Ureter (tissue), 1 donor: Measurements from ENCODE around the gene ABCB10. TPM values are rescaled to one million over a fixed set of nuclear protein-coding genes. Genes with fewer than 3 reads are reported as not detected.
"Not testable (repeated sequence)": the region's sequence is repeated elsewhere in the genome, so short reads cannot be mapped to it uniquely, and the experiment has no call there.

Source experiments
- DNase-seq: peaks from one replicate; pipeline ENCODE4 v3.0.0-alpha.2; 2020; ENCODE audit warnings: low spot score
- total RNA-seq: library from RNA; stranded (reverse); gene quantifications from one replicate; pipeline ENCODE4 v1.2.4, GENCODE V29; 2023
- donor health status: DM: yes; HTN: yes; CAD: no.

The ABCB10 gene
- total RNA-seq, result 13.7 TPM

DNA sequence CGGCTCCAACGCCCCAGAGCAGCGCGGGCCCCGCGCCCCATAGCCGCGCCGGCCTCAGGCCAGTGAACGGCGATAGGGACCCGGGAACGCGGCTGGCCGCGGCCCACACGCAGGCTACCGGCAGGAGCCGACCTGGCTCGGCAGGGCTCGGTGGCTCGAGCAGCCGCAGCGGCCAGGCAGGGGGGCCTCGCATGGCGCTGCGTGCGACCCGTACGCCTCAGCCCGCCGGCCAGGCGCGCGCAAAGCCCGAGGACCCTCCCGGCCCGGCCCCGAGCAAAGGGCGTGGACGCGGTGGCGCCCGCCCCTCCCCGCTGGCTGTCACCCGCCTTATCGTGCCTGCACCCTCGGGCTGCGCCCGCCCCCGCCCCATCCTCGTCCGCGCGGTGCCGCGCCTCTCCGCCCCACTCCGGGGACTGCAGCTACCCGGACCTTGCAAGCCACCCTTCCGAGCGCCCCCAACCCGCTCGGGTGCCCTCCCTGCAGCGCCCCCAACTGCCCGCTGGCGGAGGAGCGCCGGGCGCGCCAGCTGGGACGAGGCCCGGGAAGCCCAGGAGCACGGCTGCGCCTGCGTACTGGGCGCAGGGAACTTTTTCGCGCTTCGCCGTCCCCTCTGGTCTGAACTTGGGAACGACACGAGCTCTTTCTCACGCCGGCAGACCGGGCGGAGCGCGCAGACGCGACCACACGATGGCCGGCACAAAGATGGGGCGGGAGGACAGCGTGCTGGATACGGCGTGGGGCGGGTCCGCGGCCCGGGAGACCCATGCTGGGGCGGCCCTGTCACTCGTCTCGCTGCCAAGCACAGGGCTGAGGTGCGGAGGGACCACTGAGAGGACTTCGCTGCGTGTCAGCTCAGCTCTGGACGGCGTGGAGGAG, at the start of gene ABCB10:
Gene ABCB10, minus strand, starts transcription at position 248 of the 876 bp plus-strand sequence. Its CDS starts 55 bp downstream, at position 193.
- peak; percentile 96 for DNase-seq

DNA sequence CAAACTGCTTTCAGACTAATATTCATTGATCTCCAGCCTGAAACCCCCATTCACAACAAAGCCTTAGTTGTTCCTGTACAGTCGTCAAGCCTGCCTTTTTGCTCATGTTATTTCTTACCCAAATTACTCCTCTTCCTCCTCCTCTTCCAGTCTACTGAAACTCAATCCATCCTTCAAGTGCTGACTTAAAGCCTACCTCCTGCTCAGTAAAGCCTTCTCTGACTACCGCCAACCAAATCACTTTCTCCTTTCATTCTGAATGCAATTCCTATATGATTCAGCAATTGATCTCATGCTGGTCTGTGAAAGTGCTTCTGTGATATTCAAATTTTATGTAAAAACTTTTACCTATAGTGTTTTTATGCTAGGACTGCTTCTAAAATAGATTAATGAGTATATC, 48.9 kb upstream of the ABCB10 start:
- no peak for DNase-seq

DNA sequence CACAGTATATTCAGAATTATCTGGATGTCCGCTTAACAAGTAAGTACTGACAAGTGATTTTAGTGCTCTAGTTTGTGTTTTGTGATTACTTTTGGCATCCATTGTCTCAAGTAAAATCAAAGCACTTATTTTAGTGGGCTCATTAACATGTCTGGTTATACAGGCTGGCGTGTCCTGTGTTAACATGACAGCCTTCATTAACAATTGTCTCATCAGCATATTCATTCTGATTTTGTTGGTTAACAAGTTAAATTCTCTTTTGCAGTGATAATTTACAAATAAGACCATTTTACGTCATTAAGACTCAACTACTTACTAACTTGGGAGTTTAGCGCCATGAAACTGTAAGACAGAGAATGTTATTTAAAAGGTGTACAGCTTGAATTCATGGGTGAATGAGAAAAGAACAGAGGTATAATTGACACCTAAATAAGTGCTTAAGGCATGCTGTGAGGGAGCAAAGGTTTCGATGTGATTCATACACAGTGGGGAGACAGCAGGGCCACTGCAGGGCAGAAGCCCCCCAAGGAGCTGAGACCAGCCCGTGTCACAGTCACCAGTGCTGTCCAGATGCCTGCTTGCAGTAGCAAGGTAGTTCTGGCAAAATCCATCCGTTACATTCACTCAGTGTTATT, 45.0 kb upstream of the ABCB10 start:
- DNase-seq, result no peak

DNA sequence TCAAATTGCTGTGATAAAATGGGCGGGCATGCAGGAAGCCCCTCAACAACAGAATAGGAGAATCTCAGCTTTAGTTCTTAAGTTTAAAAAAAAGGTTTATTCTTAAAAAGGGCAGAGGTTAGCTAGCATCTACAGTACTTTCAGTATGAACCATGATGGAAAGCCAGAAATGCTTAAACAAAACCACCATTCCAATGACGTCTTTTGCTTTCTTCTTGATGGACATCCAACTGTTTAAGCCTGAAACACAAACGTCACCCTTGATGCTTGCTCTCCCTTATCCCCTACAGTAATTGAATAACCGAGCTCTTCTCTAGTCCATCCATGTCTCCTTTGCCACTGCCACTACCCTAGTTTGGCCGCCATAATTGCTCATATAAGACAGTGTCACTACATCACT, 41.7 kb upstream of the ABCB10 start:
- DNase-seq, result no peak

DNA sequence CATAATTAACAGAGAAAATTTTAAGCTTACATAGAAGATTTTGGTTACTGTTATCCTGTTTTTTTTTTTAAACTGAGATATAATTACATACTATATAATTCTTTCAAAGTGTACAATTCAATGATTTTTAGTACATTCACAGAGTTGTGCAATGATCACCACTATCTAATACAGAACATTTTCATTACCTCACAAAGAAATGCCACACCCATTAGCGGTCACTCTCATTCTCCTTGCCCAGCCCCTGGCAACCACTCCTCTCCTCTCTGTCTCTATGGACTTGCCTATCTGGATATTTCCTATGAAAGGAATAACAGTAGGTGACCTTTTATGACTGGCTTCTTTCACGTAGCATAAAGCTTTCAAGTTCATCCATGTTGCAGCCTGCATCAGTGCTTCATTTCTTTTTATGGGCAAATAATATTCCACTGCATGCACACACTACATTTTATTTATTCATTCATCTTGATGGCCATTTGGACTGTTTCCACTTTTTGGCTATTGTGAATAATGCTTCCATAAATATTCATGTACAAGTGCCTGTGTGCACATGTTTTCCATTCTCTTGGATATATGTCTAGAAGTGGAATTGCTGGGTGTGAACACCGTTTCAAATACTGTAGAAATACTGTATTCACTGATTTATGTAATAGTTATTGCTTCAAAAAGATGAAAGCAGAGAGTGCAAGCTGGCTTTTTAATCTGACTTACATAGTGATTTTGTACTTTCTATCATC, 40.9 kb upstream of the ABCB10 start:
- DNase-seq, result no peak

DNA sequence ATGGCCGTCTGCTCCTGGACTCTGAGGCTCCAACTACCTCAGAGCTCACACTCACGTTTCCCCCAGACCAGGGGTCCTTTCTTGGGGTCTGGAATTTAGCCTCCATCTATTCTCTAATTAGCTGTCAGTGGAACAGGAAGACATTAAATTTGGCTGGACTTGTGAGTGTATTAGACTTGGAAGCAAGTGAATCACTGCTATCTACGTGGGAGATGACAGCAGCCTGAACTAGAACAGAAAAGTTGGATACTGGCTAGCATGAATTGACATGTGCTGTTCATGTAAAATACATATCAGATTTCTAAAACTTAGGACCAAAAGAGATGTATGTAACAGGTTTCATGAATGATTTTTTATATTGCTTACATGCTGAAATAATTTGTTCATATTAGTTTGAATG, 39.4 kb upstream of the ABCB10 start:
- DNase-seq, result no peak

DNA sequence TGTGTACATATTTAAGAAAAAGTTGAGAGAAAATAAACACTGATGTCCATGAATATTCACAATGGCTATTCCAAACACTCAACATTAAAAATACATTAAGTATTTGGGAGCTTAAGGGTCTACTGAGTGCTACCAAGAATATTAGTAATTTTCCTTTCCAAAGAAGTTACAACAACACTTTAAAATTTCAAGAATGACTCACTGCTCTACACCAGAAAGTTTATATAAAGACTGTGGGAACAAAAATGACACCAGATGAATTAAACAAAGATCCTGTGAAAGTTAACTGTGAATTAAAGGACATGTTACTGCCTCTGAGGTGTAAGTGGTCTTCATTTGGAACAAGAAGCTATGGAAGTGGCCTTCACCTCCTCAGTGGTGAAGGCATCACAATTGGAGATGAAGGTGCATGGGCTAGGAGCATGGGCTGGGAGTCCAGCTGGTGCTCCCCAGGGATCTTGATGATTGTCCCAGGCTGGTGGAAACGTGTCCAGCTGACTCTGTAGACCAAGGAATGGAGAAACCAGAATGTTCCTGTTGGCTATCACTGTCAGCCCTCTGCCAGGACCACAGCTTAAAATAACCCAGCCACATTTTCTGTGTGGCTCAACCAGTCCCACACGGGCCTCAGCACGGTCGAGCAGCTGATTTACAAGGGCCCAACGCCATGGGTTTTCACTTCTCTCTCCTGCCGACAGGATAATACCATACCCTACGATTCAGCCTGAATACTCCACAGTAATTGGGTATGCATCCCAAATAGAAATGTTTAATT, 38.6 kb upstream of the ABCB10 start:
- peak; percentile 49 for DNase-seq

DNA sequence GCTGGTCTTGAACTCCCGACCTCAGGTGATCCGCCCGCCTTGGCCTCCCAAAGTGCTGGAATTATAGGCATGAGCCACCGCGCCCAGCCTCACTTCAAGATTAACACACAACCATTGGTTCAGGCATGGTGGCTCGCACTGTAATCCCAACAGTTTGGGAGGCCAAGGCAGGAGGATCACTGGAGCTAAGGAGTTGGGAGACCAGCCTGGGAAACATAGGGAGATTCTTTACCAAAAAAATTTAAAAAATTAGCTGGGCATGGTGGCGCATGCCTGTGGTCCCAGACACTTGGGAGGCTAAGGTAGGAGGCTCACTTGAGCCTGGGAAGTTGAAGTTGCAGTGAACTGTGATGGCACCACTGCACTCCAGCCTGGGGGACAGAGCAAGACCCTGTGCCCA, 37.4 kb upstream of the ABCB10 start:
- DNase-seq, result not testable (repeated sequence)

DNA sequence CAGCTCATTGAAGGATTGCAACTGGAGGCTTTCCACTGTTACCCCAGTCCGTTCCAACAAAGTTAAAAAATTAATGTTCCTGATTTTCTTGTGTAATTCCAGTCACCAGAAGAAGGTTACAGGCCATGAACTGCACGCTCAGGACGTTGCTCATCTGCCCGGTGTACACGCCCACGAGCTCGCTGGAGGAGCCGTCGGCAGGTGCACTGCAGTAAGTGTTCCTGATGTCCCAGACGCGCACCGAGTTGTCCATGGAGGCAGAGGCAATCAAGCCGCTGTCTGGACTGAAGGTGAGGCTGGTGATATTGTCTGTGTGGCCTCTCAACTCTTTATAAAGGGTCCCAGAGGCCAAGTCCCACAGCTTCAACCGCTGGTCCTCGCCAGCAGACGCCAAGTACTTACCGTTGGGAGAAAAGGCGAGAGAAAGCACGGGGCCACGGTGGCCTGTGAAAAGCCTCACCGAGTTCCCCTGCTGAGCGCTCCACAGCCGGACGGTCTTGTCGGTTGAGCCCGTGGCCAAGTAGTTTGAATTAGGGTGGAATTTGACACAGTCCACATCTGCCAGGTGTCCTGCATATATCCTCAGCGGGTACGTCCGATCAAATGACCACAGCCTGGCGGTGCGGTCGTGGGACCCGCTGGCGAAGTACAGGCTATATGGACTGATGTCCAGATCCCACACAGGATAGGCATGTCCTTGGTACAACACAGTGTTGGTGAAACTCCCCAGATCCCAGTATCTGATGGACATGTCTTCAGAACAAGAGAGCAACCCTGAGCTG, 35.9 kb upstream of the ABCB10 start:
- DNase-seq, result no peak

DNA sequence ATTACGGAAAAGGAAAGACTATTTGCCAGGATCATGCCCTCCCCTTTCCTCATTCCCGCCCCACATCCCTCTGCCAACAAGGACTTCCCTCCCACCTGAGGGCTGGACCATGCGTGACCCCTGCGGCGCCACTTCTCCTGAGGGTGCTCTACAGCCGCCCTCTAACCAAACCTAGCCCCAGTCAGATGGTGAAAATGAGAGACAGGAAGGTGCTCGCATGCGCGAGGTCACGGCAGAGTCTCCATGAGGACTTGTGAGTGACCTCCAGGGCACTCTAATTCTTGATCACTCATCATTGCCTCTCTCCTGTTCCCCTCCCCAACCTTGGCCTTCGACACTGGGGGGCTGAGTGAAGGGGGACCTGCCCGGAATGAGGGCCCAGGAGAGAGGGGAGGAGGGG, 35.3 kb upstream of the ABCB10 start:
- DNase-seq, result no peak

DNA sequence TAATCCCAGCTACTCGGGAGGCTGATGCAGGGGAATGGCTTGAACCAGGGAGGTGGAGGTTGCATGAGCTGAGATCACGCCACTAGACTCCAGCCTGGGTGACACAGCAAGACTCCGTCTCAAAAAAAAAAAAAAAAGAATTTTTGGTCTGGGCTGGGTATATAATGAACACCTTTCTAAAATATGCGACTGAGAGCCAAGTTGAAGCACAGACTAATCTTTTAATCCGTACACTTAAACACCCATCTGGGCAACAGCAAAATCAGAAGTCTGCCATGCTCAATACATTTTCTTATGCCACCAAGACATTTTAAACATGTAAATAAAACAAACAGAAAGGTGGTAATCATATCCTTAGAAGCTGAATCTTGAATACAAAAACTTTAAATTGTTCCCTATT, 31.6 kb upstream of the ABCB10 start:
- DNase-seq, result no peak

DNA sequence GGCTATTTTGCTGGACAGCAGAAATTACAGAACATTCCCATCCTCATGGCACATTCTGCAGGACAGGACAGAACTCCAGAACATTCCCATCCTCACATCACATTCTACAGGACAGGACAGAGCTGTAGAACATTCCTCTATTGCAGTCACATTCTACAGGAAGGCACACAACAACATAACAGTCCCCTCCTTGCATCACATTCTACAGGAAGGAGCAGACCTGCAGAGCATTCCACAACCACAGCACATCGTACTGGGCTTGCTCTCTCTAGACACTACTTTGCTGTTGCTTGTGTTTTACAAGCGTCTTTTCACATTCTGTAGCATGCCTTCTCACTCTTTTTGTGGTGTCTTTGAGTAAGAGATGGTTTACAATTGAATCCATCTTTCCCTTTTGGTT, 26.8 kb upstream of the ABCB10 start:
- no peak for DNase-seq

DNA sequence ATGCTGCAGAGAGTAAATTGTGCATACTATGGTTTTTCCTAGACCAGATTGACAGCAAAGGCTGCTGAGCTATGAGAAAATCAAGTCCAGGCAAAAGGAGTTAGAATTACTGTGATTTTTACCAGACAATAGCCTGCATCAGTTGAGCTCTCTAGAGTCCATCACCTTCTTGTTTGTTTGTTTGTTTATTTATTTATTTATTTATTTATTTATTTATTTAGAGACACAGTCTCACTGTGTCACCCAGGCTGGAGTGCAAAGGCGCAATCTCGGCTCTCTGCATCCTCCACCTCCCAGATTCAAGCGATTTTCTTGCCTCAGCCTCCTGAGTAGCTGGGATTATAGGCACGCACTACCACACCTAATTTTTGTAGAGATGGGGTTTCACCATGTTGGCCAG, 24.2 kb upstream of the ABCB10 start:
- no peak for DNase-seq

DNA sequence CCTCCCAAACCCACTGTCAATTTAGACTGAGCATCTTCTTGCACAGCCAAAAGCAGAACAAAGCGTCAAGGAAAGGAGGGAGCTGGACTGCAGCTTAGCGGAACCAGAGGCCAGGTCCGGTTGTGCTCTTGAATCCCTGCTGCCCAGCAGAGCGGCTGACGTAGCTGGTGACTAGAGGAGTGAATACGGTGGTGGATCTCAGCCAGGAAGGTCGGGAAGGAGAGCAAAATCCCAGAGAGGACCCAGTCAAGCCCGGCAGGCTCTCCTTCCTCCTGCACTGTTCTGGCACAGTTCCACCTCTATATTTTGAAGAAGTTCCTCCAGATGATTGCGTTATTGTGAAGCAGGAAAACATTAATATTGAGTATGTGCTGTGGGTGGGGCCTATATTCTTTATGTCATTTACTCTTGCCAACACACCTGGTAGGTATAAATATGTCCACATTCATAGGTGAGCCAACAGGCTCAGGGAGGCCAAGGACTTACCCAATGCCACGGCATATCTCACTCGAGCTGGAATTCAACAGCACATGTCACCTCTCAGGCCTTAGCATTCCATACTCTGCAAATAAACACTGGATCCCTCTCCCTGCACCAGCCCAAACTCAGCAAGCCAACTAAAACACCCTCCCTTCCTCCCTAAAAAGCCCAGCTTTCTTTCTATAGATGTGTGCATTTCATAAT, 23.6 kb upstream of the ABCB10 start:
- peak; percentile 57 for DNase-seq

DNA sequence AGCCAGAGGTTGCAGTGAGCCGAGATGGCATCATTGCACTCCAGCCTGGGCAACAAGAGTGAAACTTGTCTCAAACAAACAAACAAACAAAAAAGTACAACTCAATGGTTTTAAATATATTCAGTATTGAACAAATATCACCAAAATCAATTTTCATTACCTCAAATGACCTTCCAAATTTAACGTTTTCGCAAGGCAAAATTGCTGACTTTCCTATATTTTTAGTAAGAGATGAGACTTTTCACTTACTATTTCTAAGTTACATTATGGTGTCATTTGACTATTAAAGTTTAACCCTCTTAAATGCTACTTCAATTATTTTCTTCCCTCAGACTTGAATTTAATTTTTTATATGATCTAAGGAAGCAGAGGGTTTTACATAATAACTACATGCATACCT, 23.0 kb upstream of the ABCB10 start:
- no peak for DNase-seq

DNA sequence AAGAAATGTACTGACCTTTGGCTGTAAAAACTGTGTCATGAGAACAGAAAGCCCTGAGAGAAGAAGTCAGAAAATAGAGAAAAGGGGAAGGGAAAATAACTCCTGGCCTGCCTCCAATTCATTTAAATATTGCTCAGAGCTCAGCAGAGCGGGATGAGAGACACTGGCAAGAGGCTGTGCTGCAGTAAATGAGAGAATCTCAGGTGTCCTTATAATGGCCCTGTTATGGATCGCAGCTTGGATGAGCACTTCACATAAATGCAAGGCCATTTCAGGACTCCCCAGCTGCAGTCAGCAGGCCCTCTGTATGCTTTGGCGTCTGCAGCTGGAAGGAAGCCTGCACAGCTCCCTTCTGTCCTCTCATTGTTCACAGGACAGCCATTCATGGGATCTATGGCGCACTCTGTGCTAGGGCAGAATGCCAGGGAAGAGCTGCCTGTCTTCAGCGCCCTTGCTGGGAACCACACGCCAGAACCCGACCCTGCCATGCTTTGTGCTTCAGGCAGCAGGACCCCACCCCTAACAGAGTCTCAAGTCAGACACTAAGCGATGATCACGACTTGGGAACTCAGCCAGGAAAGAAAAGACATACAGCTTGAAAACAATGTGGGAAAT, 20.7 kb upstream of the ABCB10 start:
- no peak for DNase-seq

DNA sequence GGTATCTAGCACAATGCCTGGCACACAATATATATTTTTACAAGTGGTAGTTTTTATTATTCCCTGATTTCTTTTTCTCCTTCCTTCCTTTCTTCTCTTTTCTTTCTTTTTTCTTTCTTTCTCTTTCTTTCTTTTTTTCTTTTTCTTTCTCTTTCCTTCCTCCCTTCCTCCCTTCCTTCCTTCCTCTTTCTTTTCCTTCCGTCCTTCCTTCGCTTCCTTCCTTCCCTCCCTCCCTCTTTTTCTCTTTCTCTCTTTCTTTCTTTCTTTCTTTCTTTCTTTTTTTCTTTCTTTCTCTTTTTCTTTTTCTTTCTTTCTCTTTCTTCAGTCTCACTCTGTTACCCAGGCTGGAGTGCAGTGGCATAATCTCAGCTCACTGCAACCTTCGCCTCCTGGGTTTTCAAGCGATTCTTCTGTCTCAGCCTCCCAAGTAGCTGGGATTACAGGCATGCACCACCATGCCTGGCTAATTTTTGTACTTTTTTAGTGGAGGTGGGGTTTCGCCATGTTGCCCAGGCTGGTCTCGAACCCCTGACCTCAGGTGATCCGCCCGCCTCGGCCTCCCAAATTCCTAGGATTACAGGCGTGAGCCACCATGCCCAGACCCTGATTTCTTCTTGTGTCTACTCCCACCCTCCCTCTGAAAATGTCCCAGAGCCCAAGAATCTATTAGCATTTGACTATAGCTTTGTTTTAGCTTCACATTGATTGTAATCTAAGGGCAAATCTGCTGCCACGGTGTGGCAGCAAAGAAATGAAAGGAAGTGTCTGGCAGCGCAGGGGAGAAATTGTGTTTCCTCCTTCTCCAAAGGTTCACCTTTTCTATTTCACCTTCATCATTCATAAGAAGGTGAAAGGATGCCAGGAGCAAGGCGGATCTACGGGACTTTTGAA, 19.9 kb upstream of the ABCB10 start:
- no peak for DNase-seq

DNA sequence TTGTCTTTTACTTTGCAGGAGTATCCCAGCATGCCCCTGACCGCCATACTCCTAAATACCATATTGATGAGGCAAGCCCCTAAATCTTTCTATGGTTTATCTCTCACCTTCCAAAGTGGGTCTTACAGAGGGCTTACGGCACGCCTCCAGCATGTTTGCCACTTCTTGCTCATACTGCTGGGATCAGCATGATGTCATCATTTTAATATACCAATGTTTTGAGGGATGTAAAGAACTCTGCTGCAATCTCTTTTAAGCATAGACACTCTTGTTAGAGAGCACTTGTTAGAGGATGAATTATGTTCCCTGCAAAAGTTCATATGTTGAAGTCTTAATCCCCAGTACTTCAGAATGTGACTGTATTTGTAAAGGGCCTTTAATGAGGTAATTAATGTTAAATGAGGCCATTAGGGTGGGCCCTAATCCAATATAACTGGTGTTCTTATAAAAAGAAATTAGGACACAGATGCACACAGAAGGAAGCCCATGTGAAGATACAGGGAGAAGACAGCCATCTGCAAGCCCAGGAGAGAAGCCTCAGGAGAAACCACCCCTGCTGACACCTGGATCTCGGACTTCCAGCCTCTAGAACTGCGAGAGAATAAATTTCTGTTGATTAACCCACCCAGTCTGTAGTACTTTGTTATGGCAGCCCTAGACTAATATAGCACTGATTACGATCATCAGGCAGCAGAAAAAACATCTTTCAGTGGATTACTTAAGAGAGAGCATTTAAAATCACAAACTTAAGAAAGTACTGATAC, 16.4 kb upstream of the ABCB10 start:
- no peak for DNase-seq
